Measurements from ENCODE around the gene CCR8. TPM values are rescaled to one million over a fixed set of nuclear protein-coding genes. Genes with fewer than 3 reads are reported as not detected.
A peak's percentile ranks its signal among the peaks of the same experiment; 100 is the strongest.

The CCR8 gene
- total RNA-seq, 4 donors from 2014 or later: not detected

DNA sequence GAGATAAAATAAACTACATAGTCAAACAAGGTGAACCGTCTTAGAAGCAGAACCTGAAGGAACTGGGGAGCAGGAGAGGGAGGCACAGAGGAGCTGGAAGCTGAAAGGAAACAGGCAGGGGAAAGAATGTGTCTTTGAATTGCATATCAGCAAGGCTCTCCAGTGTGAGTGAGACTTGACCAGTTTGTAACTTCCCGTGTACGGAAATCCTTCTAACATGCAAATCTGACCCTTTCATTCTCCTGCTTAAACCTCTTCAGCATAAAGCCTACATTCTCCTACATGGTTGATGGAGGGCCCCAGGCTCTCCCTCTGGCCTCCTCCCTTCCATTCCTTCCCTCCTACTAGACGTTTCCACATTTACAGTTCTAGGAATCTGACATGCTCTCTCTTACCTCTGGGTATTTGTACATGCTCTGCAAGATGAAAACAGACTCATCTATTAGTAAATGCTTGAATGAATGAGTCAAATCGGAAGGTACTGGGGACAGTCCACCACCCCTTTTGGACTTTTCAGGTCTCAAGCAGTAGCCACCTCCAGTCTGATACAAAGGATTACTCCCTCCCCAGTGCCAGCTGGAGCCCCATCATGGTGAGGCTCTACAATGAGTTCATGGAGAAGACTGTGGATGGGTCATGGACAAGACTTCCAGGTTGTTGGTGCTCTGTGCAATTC is 47.6 kb downstream of the CCR8 start:
- Histone ChIP-seq H3K9me3 (no peaks in the 10 kb centered on the region), H3K36me3 (no peaks in the 10 kb centered on the region), H3K27me3 (no peaks in the 10 kb centered on the region), H3K4me3 (no peak overlapping the region), H3K27ac (no peak overlapping the region), H3K4me1 (no peaks in the 10 kb centered on the region)
- no peak for DNase-seq
- intact Hi-C loops (cut with DNase I; ENCODE audit: low total_unique reads): no loop called here
- TF ChIP-seq, protein P1, sequence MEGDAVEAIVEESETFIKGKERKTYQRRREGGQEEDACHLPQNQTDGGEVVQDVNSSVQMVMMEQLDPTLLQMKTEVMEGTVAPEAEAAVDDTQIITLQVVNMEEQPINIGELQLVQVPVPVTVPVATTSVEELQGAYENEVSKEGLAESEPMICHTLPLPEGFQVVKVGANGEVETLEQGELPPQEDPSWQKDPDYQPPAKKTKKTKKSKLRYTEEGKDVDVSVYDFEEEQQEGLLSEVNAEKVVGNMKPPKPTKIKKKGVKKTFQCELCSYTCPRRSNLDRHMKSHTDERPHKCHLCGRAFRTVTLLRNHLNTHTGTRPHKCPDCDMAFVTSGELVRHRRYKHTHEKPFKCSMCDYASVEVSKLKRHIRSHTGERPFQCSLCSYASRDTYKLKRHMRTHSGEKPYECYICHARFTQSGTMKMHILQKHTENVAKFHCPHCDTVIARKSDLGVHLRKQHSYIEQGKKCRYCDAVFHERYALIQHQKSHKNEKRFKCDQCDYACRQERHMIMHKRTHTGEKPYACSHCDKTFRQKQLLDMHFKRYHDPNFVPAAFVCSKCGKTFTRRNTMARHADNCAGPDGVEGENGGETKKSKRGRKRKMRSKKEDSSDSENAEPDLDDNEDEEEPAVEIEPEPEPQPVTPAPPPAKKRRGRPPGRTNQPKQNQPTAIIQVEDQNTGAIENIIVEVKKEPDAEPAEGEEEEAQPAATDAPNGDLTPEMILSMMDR (IDR thresholded peaks at IDR 0.05): no peak
- no peak for TF ChIP-seq POLR2A (IDR thresholded peaks at IDR 0.05)

DNA sequence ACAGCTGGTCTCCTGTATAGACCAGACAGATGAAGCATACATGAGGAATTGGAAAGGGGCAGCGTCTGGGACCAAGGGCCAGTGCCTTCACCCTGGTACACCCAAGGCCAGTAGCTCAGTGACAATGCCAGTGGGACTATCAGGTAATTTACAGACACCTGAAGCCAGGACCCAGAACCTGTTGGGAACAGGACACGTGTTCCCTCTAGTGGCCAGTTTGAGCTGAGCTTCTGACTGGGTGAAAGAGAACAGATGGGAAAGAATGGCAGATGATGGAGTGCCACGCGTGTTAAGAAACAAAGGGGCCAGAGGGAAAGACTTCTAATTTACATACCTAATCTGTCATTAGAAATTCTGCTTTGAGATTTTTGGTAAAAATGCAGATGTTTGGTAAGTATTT is 48.6 kb downstream of the CCR8 start:
- Histone ChIP-seq H3K4me3 (no peak overlapping the region), H3K27ac (no peak overlapping the region), H3K4me1 (no peaks in the 10 kb centered on the region), H3K9me3 (no peaks in the 10 kb centered on the region), H3K27me3 (no peaks in the 10 kb centered on the region), H3K36me3 (no peaks in the 10 kb centered on the region)
- TF ChIP-seq, protein P1 (IDR thresholded peaks at IDR 0.05): peak in 3 of 4 experiments; percentile 16 to 40 (median 35)
- no peak for TF ChIP-seq POLR2A (IDR thresholded peaks at IDR 0.05)
- DNase-seq: no peak
- intact Hi-C loops (cut with DNase I; ENCODE audit: low total_unique reads): no loop called here

DNA sequence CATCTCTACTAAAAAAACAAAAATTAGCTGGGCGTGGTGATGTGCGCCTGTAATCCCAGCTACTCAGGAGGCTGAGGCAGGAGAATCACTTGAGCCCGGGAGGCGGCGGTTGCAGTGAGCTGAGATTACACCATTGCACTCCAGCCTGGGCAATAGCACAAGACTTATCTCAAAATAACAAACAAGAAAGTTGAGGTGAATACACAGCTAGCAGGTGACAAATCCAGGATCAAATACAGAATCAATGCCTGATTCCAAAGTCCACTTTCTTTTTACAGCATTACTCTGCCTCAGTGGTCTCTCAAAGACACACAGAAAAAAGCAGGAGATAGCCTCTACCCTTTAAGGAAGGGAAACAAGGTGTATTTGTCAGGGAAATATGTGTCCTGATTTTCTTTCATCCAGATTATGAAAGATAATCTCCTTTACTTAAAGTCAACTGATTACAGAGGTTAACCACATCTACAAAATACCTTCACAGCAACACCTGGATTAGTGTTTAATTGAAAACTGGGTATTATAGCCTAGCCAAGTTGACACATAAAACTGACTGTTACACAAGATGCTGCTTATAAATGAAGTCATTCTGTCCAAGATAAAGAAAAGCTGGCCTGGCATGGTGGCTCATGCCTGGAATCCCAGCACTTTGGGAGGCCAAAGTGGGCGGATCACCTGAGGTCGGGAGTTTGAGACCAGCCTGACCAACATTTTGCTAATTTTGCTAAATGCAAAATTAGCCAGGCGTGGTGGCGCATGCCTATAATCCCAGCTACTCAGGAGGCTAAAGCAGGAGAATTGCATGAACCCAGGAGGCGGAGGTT is 49.7 kb downstream of the CCR8 start:
- Histone ChIP-seq H3K27me3 (no peaks in the 10 kb centered on the region), H3K4me3 (no peak overlapping the region), H3K4me1 (no peaks in the 10 kb centered on the region), H3K27ac (no peak overlapping the region), H3K36me3 (no peaks in the 10 kb centered on the region), H3K9me3 (no peaks in the 10 kb centered on the region)
- intact Hi-C loops (cut with DNase I; ENCODE audit: low total_unique reads): no loop called here
- DNase-seq: no peak
- TF ChIP-seq, protein P1 (IDR thresholded peaks at IDR 0.05): no peak
- no peak for TF ChIP-seq POLR2A (IDR thresholded peaks at IDR 0.05)

DNA sequence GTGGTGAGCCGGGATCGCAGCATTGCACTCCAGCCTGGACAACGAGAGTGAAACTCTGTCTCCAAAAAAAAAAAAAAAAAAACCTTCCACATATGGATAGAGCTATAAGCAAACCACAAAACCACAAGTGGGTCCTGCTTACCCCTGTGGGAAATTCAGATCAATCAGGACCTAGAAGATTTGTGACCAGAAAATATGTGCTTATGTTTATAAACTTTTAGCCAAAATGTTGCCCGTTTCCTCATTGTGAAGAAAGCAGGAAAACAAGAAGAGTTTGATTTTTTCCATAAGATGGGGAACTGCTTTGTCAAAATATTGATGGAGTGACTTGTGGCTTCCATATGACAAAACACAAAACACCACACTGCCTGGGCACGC is 50.3 kb downstream of the CCR8 start:
- intact Hi-C loops (cut with DNase I; ENCODE audit: low total_unique reads): no loop called here
- H3K4me1 ChIP-seq: no peaks in the 10 kb centered on the region
- H3K27ac ChIP-seq: no peak overlapping the region
- no peak for DNase-seq
- TF ChIP-seq POLR2A (IDR thresholded peaks at IDR 0.05): no peak
- TF ChIP-seq, protein P1 (IDR thresholded peaks at IDR 0.05): no peak
- no peak overlapping the region for H3K4me3 ChIP-seq
- no peaks in the 10 kb centered on the region for H3K9me3 ChIP-seq
- H3K27me3 ChIP-seq: no peaks in the 10 kb centered on the region
- H3K36me3 ChIP-seq: no peaks in the 10 kb centered on the region

DNA sequence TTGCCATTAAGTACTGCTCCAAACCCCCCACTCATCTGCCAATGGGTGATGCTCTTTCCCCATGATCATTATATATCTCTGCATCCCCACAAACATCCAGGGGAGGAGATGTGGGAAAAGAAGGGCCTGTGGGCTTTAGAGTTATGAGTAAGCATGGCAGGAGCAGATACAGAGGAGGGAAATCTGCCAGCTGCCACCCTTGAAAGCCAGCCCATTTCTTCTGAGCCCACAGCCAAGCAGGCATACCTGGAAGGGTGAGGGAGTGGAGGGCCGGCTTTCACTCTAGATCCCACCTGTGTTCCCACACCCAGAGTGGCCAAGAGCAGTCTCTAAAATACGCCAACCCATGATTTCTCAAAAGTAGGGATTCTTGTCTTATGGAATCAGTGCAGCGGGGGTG is 51.9 kb downstream of the CCR8 start:
- H3K27me3 ChIP-seq: no peaks in the 10 kb centered on the region
- no peaks in the 10 kb centered on the region for H3K36me3 ChIP-seq
- no peak overlapping the region for H3K4me3 ChIP-seq
- DNase-seq: no peak
- H3K9me3 ChIP-seq: no peaks in the 10 kb centered on the region
- TF ChIP-seq POLR2A (IDR thresholded peaks at IDR 0.05): no peak
- TF ChIP-seq, protein P1 (IDR thresholded peaks at IDR 0.05): no peak
- intact Hi-C loops (cut with DNase I; ENCODE audit: low total_unique reads): no loop called here
- peaks cover 0 to 4% of the 10 kb centered on the region in 2 donors for H3K4me1 ChIP-seq
- H3K27ac ChIP-seq: no peak overlapping the region
